ENCODE data around the gene TRIM44. TPM values are rescaled to one million over a fixed set of nuclear protein-coding genes. Genes with fewer than 3 reads are reported as not detected.
"Not testable (repeated sequence)": the region's sequence is repeated elsewhere in the genome, so short reads cannot be mapped to it uniquely, and the experiment has no call there.

Gene TRIM44
- total RNA-seq, 1 donor from 2014 or later, result 6.1 TPM

- Histone ChIP-seq H3K27me3 (no peaks in the 10 kb centered on the region), H3K4me1 (no peaks in the 10 kb centered on the region), H3K36me3 (no peaks in the 10 kb centered on the region), H3K27ac (no peak overlapping the region), H3K4me3 (no peak overlapping the region), H3K9me3 (no peaks in the 10 kb centered on the region)
- intact Hi-C loops (cut with DNase I), result no loop called here
- no peak for DNase-seq (ENCODE audit: low spot score in 2 of 2)
- no peak for TF ChIP-seq CTCF (IDR thresholded peaks at IDR 0.05)
Observed at GRCh38 chr11:35765211-35765610, 102.6 kb downstream of the TRIM44 start.

GRCh38 chr11:35766651-35767050 is 104.1 kb downstream of the TRIM44 start:
- Histone ChIP-seq H3K27me3 (no peaks in the 10 kb centered on the region), H3K27ac (no peak overlapping the region), H3K36me3 (no peaks in the 10 kb centered on the region), H3K9me3 (no peaks in the 10 kb centered on the region), H3K4me1 (no peaks in the 10 kb centered on the region), H3K4me3 (no peak overlapping the region)
- no peak for TF ChIP-seq CTCF (IDR thresholded peaks at IDR 0.05)
- intact Hi-C loops (cut with DNase I), result no loop called here
- DNase-seq (ENCODE audit: low spot score in 2 of 2), result no peak

- H3K27me3 ChIP-seq; intact Hi-C loops (cut with DNase I); H3K9me3 ChIP-seq; H3K36me3 ChIP-seq; H3K4me1 ChIP-seq; H3K27ac ChIP-seq; H3K4me3 ChIP-seq; DNase-seq (ENCODE audit: low spot score in 2 of 2): not testable (repeated sequence)
Observed at GRCh38 chr11:35770425-35770824, 107.8 kb downstream of the TRIM44 start.

- intact Hi-C loops (cut with DNase I), result no loop called here
- Histone ChIP-seq H3K36me3 (no peaks in the 10 kb centered on the region), H3K27me3 (no peaks in the 10 kb centered on the region), H3K4me1 (no peaks in the 10 kb centered on the region), H3K4me3 (no peak overlapping the region), H3K9me3 (peaks cover 0 to 2% of the 10 kb centered on the region in 2 donors), H3K27ac (no peak overlapping the region)
- DNase-seq (ENCODE audit: low spot score in 2 of 2), result no peak
- no peak for TF ChIP-seq CTCF (IDR thresholded peaks at IDR 0.05)
Observed at GRCh38 chr11:35771722-35772121, 109.1 kb downstream of the TRIM44 start.

- H3K4me3 ChIP-seq; H3K27me3 ChIP-seq; DNase-seq (ENCODE audit: low spot score in 2 of 2); H3K4me1 ChIP-seq; intact Hi-C loops (cut with DNase I); H3K36me3 ChIP-seq; H3K27ac ChIP-seq: not testable (repeated sequence)
- peaks cover 0 to 12% of the 10 kb centered on the region in 2 donors for H3K9me3 ChIP-seq
Observed at GRCh38 chr11:35777241-35777640, 114.7 kb downstream of the TRIM44 start.

GRCh38 chr11:35778943-35779342 is 116.4 kb downstream of the TRIM44 start:
- DNase-seq (ENCODE audit: low spot score in 2 of 2); H3K4me1 ChIP-seq; intact Hi-C loops (cut with DNase I); H3K4me3 ChIP-seq; H3K36me3 ChIP-seq; H3K27me3 ChIP-seq; H3K27ac ChIP-seq: not testable (repeated sequence)
- H3K9me3 ChIP-seq, result peaks cover 0 to 12% of the 10 kb centered on the region in 2 donors

- H3K36me3 ChIP-seq, result no peaks in the 10 kb centered on the region
- peaks cover 0 to 12% of the 10 kb centered on the region in 2 donors for H3K9me3 ChIP-seq
- no peak for TF ChIP-seq CTCF (IDR thresholded peaks at IDR 0.05)
- intact Hi-C loops (cut with DNase I), result no loop called here
- DNase-seq (ENCODE audit: low spot score in 2 of 2), result no peak
- peaks cover 0 to 4% of the 10 kb centered on the region in 2 donors for H3K4me1 ChIP-seq
- no peak overlapping the region for H3K27ac ChIP-seq
- no peaks in the 10 kb centered on the region for H3K27me3 ChIP-seq
- H3K4me3 ChIP-seq, result no peak overlapping the region
Observed at GRCh38 chr11:35779409-35779808, 116.8 kb downstream of the TRIM44 start.
